Osteoblast (primary cell): ENCODE results near the gene MRPL43. TPM values are rescaled to one million over a fixed set of nuclear protein-coding genes. Genes with fewer than 3 reads are reported as not detected.

Experiments
- DNase-seq: peaks from one replicate; pipeline ENCODE4 v3.0.0; 2011; ENCODE audit warnings: low spot score, mixed read lengths; ENCODE audit not compliant: insufficient read length; ENCODE audit errors: missing footprints
- H2AFZ ChIP-seq: 2 replicates; pipeline ENCODE4 v1.6.0; 2011; ENCODE audit warnings: mild to moderate bottlenecking, low read length
- H3K27ac ChIP-seq: 2 replicates; pipeline ENCODE4 v1.5.1; 2011; ENCODE audit warnings: mild to moderate bottlenecking, low read depth, low read length, moderate library complexity
- H3K27me3 ChIP-seq: 2 replicates; pipeline ENCODE4 v1.6.0; 2012; ENCODE audit warnings: mild to moderate bottlenecking, control low read depth, inconsistent platforms, low read length, moderate library complexity; ENCODE audit not compliant: insufficient read depth
- H3K36me3 ChIP-seq: 2 replicates; pipeline ENCODE4 v1.5.1; 2011; ENCODE audit warnings: mild to moderate bottlenecking, low read length, control low read depth, moderate library complexity; ENCODE audit not compliant: insufficient read depth
- H3K4me1 ChIP-seq: 2 replicates; pipeline ENCODE4 v1.5.1; 2011; ENCODE audit warnings: mild to moderate bottlenecking, low read length, control low read depth, moderate library complexity; ENCODE audit not compliant: insufficient read depth
- H3K4me2 ChIP-seq: 2 replicates; pipeline ENCODE4 v1.6.0; 2011; ENCODE audit warnings: mild to moderate bottlenecking, low read length; ENCODE audit not compliant: insufficient read depth
- H3K4me3 ChIP-seq: fragments of 200-600 bp; sonication (generic); 3 replicates; pipeline ENCODE4 v1.5.1; 2012; ENCODE audit warnings: mild to moderate bottlenecking, low read length, inconsistent platforms; ENCODE audit not compliant: insufficient read depth
- H3K79me2 ChIP-seq: 2 replicates; pipeline ENCODE4 v1.6.0; 2012; ENCODE audit warnings: mild to moderate bottlenecking, low read length, control low read depth, inconsistent platforms; ENCODE audit not compliant: insufficient read depth
- H3K9me3 ChIP-seq: 2 replicates; pipeline ENCODE4 v1.5.1; 2011; ENCODE audit warnings: low read depth, low read length, control low read depth
- H4K20me1 ChIP-seq: 2 replicates; pipeline ENCODE4 v1.6.0; 2012; ENCODE audit warnings: mild to moderate bottlenecking, low read length, control low read depth; ENCODE audit not compliant: insufficient read depth
- total RNA-seq: library from RNA; depleted of rRNA; stranded (reverse); fragments of >200 nt; gene quantifications from 2 replicates; pipeline ENCODE4 v1.2.3, GENCODE V29; 2012
- TF ChIP-seq, protein P1 (sequence below): IDR thresholded peaks from 2 replicates; pipeline ENCODE4 v1.5.1; 2011; ENCODE audit warnings: mild to moderate bottlenecking, low read depth, low read length, moderate library complexity; ENCODE audit errors: extremely low read depth

Gene MRPL43
- total RNA-seq, 1 donor = 48.5 TPM

DNA sequence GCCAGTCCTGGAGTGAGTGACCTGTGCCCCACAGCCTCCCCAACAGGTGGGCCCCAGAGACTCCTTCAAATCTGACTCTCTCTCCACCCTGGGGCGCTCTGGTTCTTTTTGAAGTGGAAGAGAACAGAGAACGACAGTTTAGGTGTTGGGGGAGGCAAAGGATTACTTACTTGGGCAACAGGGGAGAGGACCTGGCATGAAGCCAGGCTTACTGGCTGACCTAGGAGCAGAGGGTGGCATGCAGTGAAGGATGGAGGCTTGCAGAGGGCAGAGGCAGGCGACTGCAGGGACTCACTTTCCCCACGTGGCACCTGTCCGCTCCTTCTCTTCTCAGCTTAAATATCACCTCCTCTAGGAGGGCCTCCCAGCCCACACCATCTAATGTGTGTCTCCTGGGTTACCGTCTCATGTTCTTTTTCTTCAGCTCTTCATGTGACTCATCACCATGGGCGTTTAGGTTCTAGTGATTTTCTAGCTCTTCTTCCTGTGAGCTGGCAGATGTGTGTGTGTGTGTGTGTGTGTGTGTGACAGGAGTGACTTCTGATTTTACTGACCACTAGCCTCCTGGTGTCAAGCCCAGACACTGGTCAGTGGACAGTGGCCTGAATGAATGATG lies 27.8 kb upstream of the MRPL43 start:
- Histone ChIP-seq H3K36me3 (no peaks in the 10 kb centered on the region), H3K27ac (no peak overlapping the region), H3K27me3 (no peaks in the 10 kb centered on the region), H3K9me3 (no peaks in the 10 kb centered on the region), H3K4me2 (no peak overlapping the region), H3K4me3 (no peak overlapping the region), H3K79me2 (no peaks in the 10 kb centered on the region), H4K20me1 (no peaks in the 10 kb centered on the region), H2AFZ (no peak overlapping the region), H3K4me1 (peaks cover 27% of the 10 kb centered on the region)
- TF ChIP-seq, protein P1, sequence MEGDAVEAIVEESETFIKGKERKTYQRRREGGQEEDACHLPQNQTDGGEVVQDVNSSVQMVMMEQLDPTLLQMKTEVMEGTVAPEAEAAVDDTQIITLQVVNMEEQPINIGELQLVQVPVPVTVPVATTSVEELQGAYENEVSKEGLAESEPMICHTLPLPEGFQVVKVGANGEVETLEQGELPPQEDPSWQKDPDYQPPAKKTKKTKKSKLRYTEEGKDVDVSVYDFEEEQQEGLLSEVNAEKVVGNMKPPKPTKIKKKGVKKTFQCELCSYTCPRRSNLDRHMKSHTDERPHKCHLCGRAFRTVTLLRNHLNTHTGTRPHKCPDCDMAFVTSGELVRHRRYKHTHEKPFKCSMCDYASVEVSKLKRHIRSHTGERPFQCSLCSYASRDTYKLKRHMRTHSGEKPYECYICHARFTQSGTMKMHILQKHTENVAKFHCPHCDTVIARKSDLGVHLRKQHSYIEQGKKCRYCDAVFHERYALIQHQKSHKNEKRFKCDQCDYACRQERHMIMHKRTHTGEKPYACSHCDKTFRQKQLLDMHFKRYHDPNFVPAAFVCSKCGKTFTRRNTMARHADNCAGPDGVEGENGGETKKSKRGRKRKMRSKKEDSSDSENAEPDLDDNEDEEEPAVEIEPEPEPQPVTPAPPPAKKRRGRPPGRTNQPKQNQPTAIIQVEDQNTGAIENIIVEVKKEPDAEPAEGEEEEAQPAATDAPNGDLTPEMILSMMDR = no peak
- peak; percentile 99 for DNase-seq

DNA sequence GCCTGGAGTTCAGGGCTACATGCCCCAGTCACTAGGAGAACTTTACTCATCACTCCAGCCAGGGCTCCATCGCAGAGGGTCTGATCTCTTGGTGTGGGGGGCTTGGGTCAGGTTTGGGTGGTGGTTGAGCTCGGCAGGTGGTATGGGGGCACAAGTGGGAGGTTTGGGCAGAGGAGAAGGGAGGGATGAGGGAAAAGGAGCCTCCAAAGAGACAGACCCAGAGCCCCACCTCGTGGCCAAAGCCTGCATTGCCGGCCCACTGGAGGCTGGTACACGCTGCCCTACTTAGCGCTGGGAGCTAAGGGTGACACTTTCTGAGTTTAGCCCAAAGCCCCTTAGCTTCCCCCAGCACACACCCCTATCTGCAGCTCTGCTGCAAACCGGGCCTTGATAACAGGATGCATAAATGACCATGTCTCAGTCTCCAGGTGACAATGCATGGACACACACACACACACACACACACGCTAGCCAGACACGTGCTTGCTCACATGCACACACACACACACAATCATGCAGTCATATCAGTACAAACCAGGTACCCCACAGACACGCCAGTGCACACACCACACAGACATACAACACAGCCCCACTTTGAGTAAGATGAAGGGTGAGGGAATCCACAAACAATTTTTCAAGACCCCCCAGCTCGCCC lies 27.1 kb upstream of the MRPL43 start:
- no peak overlapping the region for H2AFZ ChIP-seq
- DNase-seq = peak; percentile 94
- no peak overlapping the region for H3K4me2 ChIP-seq

DNA sequence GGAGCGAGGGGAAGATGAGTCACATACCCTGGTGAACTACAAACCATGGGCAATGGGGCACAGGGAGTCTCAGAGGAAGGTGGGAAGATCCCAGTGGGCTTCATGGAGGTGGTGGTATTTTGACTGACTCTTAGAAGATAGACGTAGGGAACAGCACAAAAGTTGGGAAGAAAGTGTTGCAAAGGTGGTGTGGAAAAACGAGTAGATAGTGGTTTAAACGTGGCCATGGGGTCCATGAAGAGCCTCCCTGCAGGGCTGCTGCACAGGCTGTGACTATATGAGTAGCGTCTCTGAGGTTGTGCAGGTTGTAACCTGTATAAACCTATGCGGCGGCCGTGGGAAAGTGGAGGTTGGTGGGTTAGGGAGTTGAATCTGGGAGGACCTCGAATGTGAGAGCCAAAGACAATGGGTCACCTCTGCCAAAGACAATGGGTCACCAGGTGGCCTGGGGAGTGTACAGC lies 26.1 kb upstream of the MRPL43 start:
- Histone ChIP-seq H3K4me1 (peaks cover 27% of the 10 kb centered on the region), H3K27ac (peak overlapping the region; percentile 45), H2AFZ (no peak overlapping the region), H3K79me2 (no peaks in the 10 kb centered on the region), H3K4me2 (peak overlapping the region; percentile 69), H3K36me3 (no peaks in the 10 kb centered on the region), H3K9me3 (no peaks in the 10 kb centered on the region), H3K4me3 (peak overlapping the region; percentile 9), H4K20me1 (no peaks in the 10 kb centered on the region), H3K27me3 (no peaks in the 10 kb centered on the region)
- DNase-seq = no peak
- TF ChIP-seq, protein P1 = no peak

More for the DNA sequence above, 27.1 kb upstream of the MRPL43 start:
- Histone ChIP-seq H4K20me1 (no peaks in the 10 kb centered on the region), H3K36me3 (no peaks in the 10 kb centered on the region), H3K27ac (no peak overlapping the region), H3K9me3 (no peaks in the 10 kb centered on the region), H3K27me3 (no peaks in the 10 kb centered on the region), H3K4me1 (peaks cover 27% of the 10 kb centered on the region), H3K79me2 (no peaks in the 10 kb centered on the region), H3K4me3 (no peak overlapping the region)
- TF ChIP-seq, protein P1 = peak; percentile 96

DNA sequence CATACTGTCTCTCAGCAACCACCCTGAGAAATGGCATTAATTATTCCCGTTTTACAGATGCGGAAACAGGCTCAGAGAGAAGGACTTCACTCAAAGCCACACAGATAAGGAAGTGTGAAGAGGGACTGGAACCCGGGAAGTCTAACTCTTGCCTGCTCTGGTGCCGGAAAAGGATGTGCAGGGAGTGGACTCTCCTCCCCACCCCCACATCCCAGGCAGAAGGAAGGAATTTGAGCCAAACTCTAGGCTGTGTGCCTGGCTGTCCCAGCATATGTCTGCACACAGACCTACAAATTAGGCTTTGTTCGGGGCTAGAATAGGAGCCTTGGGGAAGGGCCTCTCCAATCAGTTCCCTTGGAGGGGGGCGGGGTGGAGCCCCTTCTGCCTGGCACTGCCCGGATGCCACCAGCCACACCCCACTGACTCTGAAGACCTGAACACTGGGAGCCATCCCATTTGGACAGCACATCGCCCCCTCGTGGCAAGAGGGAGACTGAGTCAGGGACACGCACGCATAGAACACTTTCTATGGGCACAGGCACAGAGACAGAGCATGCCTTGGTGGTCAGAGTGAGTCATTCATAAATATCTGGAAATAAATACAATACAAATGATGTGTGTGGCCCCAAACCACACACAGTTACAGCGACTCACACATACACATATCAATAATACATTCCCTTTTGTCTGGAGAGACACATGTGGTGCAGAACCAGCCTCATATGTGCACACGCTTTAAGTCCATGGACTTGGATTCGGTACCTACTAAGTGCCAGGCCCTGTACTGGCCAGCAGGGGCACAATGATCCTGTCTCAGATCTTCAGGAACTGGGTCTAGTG lies 25.4 kb upstream of the MRPL43 start:
- TF ChIP-seq, protein P1 = peak; percentile 97
- peak; percentile 99 for DNase-seq
- Histone ChIP-seq H3K4me1 (peaks cover 32% of the 10 kb centered on the region), H3K4me2 (peak overlapping the region; percentile 69), H3K27me3 (no peaks in the 10 kb centered on the region), H4K20me1 (no peaks in the 10 kb centered on the region), H3K4me3 (peak overlapping the region; percentile 9), H3K36me3 (no peaks in the 10 kb centered on the region), H3K79me2 (no peaks in the 10 kb centered on the region), H2AFZ (peak overlapping the region; percentile 66), H3K9me3 (no peaks in the 10 kb centered on the region), H3K27ac (peak overlapping the region; percentile 45)
